Measurements from ENCODE around the gene SGIP1.
A peak's percentile ranks its signal among the peaks of the same experiment; 100 is the strongest.

Gene SGIP1

DNA sequence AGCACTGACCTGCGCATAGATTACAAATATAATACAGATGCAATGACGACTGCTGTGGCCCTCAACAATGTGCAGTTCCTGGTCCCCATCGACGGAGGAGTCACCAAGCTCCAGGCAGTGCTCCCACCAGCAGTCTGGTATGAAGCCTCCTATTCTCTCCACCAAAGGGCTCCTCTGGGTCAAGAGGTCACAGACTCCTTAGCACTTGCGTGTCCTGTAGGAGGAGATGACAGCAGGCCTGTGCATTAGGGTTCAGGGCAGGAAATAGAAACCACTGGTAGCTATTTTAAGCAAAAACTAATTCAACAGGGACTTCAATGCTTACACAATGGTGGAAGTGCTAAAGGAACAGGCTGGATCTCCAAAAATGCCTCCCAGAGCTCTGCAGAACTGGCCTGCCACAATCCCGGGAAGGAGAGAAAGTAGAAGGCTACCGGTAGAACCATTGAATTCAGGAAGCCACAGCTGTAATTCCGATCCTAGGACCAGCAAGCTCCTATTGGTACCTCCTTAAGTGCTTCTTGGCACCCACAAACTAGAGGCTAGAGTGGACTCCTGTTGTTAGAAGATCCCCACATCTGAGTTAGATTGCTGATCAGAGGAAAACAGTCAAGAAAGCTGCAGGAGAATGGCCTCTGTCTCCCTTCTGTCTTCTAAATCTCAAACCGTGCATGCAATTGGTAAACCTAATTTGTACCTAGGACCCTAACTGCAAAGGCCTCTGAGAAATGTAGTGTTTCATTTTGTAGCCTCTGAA, 205.6 kb downstream of the SGIP1 start:
- DNase-seq (ENCODE audit: insufficient read length, low spot score) (no peak), FAIRE-seq (no peak)
- TF ChIP-seq PAX5 (IDR thresholded peaks at IDR 0.05; ENCODE audit: insufficient read depth, low read length, severe bottlenecking) (no peak), SPI1 (IDR thresholded peaks at IDR 0.05; ENCODE audit: low read depth, low read length) (no peak)

DNA sequence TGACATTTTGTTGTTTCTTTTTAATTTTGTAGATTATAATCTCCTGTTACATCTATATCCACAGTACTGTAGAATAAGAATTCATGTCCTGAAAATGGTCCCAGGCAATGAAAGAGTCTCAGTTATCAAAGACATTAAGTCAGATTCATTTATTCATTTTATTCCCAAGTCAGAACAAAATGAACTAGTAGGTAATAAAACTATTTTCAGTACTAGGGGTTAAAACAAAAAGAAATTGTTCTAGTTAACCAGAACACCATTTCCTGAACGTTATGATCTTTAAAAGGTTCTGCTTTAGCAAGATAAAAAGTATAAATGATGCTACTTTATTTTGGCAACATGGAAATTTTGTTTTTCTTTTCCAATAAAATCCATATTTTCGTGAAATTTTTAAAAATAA, 211.5 kb downstream of the SGIP1 start:
- FAIRE-seq (no peak), DNase-seq (ENCODE audit: insufficient read length, low spot score) (no peak)
- TF ChIP-seq SPI1 (IDR thresholded peaks at IDR 0.05; ENCODE audit: low read depth, low read length) = no peak
- no peak for TF ChIP-seq POLR2AphosphoS5 (IDR thresholded peaks at IDR 0.05; ENCODE audit: low read depth, low read length)
- TF ChIP-seq PAX5 (IDR thresholded peaks at IDR 0.05; ENCODE audit: insufficient read depth, low read length, severe bottlenecking) = no peak
- no peak for TF ChIP-seq POU2F2 (IDR thresholded peaks at IDR 0.05; ENCODE audit: low read depth, low read length)
- no peak for TF ChIP-seq POLR2A (IDR thresholded peaks at IDR 0.05; ENCODE audit: low read depth, low read length)
- TF ChIP-seq TAF1 (IDR thresholded peaks at IDR 0.05; ENCODE audit: low read depth, low read length) = no peak

DNA sequence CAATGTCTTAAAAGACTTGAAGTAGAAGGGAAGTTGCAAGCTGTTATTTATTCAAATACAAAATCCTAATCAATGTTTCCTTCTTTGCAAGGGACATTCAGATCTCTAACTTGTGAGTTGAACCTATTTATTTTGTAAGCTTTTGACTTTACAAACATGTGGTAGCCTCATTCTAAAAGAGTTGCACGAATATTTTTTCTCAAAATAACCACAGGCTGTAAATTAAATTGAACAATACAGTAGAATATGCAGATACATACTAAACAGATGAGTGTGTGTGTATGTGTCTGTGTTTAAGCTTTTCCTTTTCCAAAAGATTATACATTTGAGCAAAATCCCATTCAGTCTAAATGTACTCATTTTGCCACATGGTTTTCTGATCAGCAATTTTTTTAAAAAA, 213.5 kb downstream of the SGIP1 start:
- FAIRE-seq = no peak
- DNase-seq (ENCODE audit: insufficient read length, low spot score) = no peak

DNA sequence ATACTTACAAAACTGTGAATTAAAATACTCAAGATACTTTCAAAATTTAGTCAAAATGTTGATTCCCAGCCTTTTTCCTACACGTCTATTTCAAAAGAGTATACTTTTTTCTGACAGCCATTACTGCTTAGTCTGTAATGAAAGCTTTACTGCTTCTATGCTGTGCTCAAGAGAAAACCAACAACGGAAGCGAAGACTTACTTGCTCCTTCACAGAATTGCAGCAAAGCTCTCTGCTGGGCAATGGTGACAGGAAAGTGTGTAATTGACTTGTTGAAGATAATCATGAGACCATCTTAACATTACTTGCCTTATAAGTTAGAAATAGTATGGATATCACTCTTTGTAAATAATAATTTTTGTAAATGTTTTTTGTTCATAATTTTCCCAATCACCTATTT, 216.6 kb downstream of the SGIP1 start:
- TF ChIP-seq SPI1 (IDR thresholded peaks at IDR 0.05; ENCODE audit: low read depth, low read length) (no peak), POLR2A (IDR thresholded peaks at IDR 0.05; ENCODE audit: low read depth, low read length) (no peak), PAX5 (IDR thresholded peaks at IDR 0.05; ENCODE audit: insufficient read depth, low read length, severe bottlenecking) (no peak), POLR2AphosphoS5 (IDR thresholded peaks at IDR 0.05; ENCODE audit: low read depth, low read length) (no peak), TAF1 (IDR thresholded peaks at IDR 0.05; ENCODE audit: low read depth, low read length) (no peak), POU2F2 (IDR thresholded peaks at IDR 0.05; ENCODE audit: low read depth, low read length) (no peak)
- FAIRE-seq = no peak
- DNase-seq (ENCODE audit: insufficient read length, low spot score) = no peak

More for the DNA sequence above, 213.5 kb downstream of the SGIP1 start:
- no peak for TF ChIP-seq POU2F2 (IDR thresholded peaks at IDR 0.05; ENCODE audit: low read depth, low read length)
- no peak for TF ChIP-seq POLR2A (IDR thresholded peaks at IDR 0.05; ENCODE audit: low read depth, low read length)
- TF ChIP-seq PAX5 (IDR thresholded peaks at IDR 0.05; ENCODE audit: insufficient read depth, low read length, severe bottlenecking) = no peak
- no peak for TF ChIP-seq POLR2AphosphoS5 (IDR thresholded peaks at IDR 0.05; ENCODE audit: low read depth, low read length)
- TF ChIP-seq TAF1 (IDR thresholded peaks at IDR 0.05; ENCODE audit: low read depth, low read length) = no peak

DNA sequence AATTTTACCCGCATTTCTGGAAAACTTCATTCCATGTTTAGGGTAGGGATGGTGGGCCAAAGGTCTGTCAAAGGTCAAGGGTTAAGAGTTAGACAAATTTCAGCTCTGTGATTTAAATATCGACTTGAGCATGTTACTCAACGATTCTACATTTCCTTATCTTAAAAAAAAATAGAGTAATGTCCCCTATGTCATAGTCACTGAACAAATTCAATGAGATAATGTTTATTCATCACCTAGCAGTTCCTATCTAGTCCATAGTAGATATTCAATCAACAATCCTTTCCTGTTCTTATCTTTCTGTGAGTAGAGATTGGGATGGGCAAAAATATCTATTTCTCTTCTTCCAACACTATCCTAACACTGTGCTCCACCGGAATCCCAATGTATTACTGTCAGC, 217.2 kb downstream of the SGIP1 start:
- TF ChIP-seq POU2F2 (IDR thresholded peaks at IDR 0.05; ENCODE audit: low read depth, low read length) (no peak), POLR2A (IDR thresholded peaks at IDR 0.05; ENCODE audit: low read depth, low read length) (no peak), POLR2AphosphoS5 (IDR thresholded peaks at IDR 0.05; ENCODE audit: low read depth, low read length) (no peak), TAF1 (IDR thresholded peaks at IDR 0.05; ENCODE audit: low read depth, low read length) (no peak), PAX5 (IDR thresholded peaks at IDR 0.05; ENCODE audit: insufficient read depth, low read length, severe bottlenecking) (no peak), SPI1 (IDR thresholded peaks at IDR 0.05; ENCODE audit: low read depth, low read length) (no peak)
- DNase-seq (ENCODE audit: insufficient read length, low spot score) (no peak), FAIRE-seq (no peak)

DNA sequence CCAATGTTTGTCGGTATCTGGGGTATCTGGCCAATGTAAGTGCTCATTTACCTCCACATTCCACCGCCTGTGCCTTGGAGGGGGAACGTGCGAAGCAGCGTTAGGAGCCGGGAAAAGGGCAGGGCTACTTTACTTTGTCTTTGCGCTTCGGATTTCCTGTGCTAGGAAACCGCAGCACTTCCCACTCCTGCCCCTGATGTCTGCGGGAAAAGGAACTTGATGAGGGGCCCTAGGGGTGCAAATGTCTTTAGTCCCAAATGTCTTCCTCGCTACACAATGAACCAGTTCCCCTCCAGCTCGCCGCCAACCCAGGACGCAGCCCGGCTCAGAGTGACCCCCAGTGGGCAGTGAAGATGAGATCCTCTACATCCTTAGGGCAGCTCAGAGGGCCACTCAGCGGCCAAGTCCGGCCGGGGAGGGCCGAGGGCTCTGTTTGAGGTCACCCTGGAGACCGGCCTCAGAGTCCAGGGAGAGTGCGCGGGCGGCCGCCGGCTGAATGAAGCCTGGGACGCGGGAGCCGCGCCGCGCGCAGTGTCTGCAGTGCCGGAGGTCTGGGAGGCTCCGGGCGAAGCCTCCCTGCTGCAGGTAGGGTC, 218.1 kb downstream of the SGIP1 start, which contains the start of gene DYNLT5:
TSS of gene DYNLT5 (plus strand) at position 460 of the 593 bp plus-strand sequence. CDS start 2,200 bp downstream, outside the sequence.
- no peak for DNase-seq (ENCODE audit: insufficient read length, low spot score)
- FAIRE-seq = peak; percentile 75
- TF ChIP-seq PAX5 (IDR thresholded peaks at IDR 0.05; ENCODE audit: insufficient read depth, low read length, severe bottlenecking) (no peak), POLR2A (IDR thresholded peaks at IDR 0.05; ENCODE audit: low read depth, low read length) (no peak), SPI1 (IDR thresholded peaks at IDR 0.05; ENCODE audit: low read depth, low read length) (peak; percentile 31; the same call in 1 of the 2 replicates)

DNA sequence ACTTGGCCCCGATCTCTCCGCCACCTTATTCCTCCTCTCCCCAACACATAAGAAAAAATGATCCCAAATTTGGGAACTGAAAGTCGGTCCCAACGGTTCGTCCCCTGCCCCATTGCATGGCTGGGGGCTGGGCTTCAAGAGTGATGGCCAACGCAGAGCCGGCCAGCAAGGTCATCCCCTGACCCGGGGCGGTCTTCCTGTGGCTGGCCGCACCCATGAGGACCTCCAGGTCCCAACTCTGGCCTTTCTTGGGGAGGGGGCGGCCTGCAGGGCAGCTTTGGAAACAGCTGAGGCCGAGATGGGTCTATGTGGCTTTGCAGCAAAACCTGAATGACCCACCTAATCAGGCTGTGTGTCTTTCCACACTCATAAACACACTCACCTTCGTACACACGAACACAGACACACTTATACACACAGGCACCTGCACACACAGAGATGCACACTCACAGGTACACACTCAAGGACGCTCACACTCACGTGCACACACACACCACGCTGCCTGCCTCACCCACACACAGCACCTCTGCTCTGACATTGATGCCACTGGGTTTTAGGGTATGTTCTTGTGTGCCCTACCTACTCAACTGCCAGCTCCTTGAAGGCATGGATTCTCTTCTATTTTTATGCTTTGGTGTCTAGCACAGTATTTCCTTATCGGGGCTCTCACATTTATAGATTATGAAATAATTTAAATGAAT, 218.9 kb downstream of the SGIP1 start:
- DNase-seq (ENCODE audit: insufficient read length, low spot score) (no peak), FAIRE-seq (peak; percentile 54)
- TF ChIP-seq POU2F2 (IDR thresholded peaks at IDR 0.05; ENCODE audit: low read depth, low read length) (no peak), PAX5 (IDR thresholded peaks at IDR 0.05; ENCODE audit: insufficient read depth, low read length, severe bottlenecking) (no peak), TAF1 (IDR thresholded peaks at IDR 0.05; ENCODE audit: low read depth, low read length) (no peak), POLR2AphosphoS5 (IDR thresholded peaks at IDR 0.05; ENCODE audit: low read depth, low read length) (no peak), SPI1 (IDR thresholded peaks at IDR 0.05; ENCODE audit: low read depth, low read length) (0 out of 2 replicates have a peak, but pooled peaks have one; percentile 5), POLR2A (IDR thresholded peaks at IDR 0.05; ENCODE audit: low read depth, low read length) (no peak)

DNA sequence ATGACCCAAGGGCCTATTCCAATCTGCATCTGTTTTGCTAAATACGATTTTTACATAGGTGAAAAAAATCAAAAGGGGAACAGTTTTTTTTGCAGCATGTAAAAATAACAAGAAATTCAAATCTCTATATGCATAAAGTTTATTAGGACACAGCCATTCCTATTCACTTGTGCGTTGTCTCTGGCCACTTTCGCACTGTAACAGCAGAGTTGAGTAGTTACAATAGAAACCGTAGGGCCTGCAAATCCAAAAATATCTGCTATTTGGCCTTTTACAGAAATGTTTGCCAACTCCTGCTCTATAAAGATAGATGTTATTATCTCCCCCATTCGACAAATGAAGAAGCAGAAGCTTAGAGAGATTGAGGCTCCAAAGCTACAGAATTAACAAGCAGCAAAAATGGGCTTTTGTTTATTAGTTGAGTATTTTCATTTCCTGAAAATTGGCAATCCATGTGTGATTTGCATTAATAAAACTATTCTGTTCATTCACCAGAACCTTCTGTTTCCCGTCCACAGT, 223.8 kb downstream of the SGIP1 start:
- TF ChIP-seq POU2F2 (IDR thresholded peaks at IDR 0.05; ENCODE audit: low read depth, low read length) (no peak), TAF1 (IDR thresholded peaks at IDR 0.05; ENCODE audit: low read depth, low read length) (no peak), POLR2AphosphoS5 (IDR thresholded peaks at IDR 0.05; ENCODE audit: low read depth, low read length) (no peak), SPI1 (IDR thresholded peaks at IDR 0.05; ENCODE audit: low read depth, low read length) (no peak), PAX5 (IDR thresholded peaks at IDR 0.05; ENCODE audit: insufficient read depth, low read length, severe bottlenecking) (no peak), POLR2A (IDR thresholded peaks at IDR 0.05; ENCODE audit: low read depth, low read length) (no peak)
- FAIRE-seq = no peak
- DNase-seq (ENCODE audit: insufficient read length, low spot score) = no peak

DNA sequence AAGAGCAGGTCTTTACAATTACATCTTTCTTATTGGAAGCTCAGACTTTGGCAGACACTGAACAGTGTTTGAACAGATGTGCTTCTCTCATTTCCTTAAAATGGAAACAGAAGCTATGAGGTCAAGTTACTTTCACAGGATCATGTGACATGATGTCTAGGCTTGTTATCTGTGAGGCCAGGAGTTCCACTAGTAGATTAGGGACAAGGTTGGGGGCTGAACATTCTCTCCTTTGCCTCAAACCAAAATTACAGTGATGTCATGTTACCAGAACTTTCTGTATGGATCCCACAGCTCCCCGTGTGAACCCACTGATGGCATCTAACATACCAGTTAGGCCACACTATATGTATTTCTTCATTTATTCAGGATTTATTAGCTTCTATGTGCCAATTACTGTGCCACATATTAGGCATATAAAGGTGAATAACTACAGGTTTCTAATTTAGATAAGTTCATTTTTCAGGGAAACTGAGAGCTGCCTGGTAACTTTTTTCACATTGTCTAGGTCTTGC, 224.3 kb downstream of the SGIP1 start:
- TF ChIP-seq PAX5 (IDR thresholded peaks at IDR 0.05; ENCODE audit: insufficient read depth, low read length, severe bottlenecking) (no peak), SPI1 (IDR thresholded peaks at IDR 0.05; ENCODE audit: low read depth, low read length) (peak; percentile 88)
- DNase-seq (ENCODE audit: insufficient read length, low spot score) = no peak
- FAIRE-seq = peak; percentile 93
